T1000 (cell line): ENCODE results near the gene CYS1.
"Not testable (repeated sequence)": the region's sequence is repeated elsewhere in the genome, so short reads cannot be mapped to it uniquely, and the experiment has no call there.

Experiments
- DNase-seq: peaks from one replicate; lab custom pipeline; 2025; ENCODE audit warnings: mixed read lengths; lab: John Stamatoyannopoulos, UW

Gene CYS1

GRCh38 chr2:10079870-10080535 lies at the start of gene CYS1:
TSS of gene CYS1 (minus strand) at chr2:10080411. CDS start at chr2:10080223, 188 bp downstream.
- DNase-seq: no peak

- DNase-seq: no peak
Measured at GRCh38 chr2:10129490-10129889, 49.3 kb upstream of the CYS1 start.

- DNase-seq: no peak
Measured at GRCh38 chr2:10128420-10128819, 48.2 kb upstream of the CYS1 start.

- no peak for DNase-seq
Measured at GRCh38 chr2:10126632-10127026, 46.4 kb upstream of the CYS1 start.

- no peak for DNase-seq
Measured at GRCh38 chr2:10125842-10126631, 45.8 kb upstream of the CYS1 start.

GRCh38 chr2:10124538-10125045 lies 44.4 kb upstream of the CYS1 start:
- DNase-seq: no peak

- no peak for DNase-seq
Measured at GRCh38 chr2:10123281-10123680, 43.1 kb upstream of the CYS1 start.

GRCh38 chr2:10122500-10123280 lies 42.5 kb upstream of the CYS1 start, which contains the start of gene RRM2:
TSS of gene RRM2 (plus strand) at chr2:10122739. CDS start at chr2:10122799, 60 bp downstream.
- peak; percentile 91 for DNase-seq

- DNase-seq: no peak
Measured at GRCh38 chr2:10120877-10121574, 40.8 kb upstream of the CYS1 start.

- peak; percentile 83 for DNase-seq
Measured at GRCh38 chr2:10120158-10120876, 40.1 kb upstream of the CYS1 start.

GRCh38 chr2:10119601-10120157 lies 39.5 kb upstream of the CYS1 start:
- no peak for DNase-seq

- no peak for DNase-seq
Measured at GRCh38 chr2:10119027-10119325, 38.8 kb upstream of the CYS1 start.

GRCh38 chr2:10109311-10109710 lies 29.1 kb upstream of the CYS1 start:
- DNase-seq: no peak

GRCh38 chr2:10104906-10105305 lies 24.7 kb upstream of the CYS1 start:
- DNase-seq: not testable (repeated sequence)

- no peak for DNase-seq
Measured at GRCh38 chr2:10103179-10103578, 23.0 kb upstream of the CYS1 start.

- DNase-seq: no peak
Measured at GRCh38 chr2:10101491-10101890, 21.3 kb upstream of the CYS1 start.

- no peak for DNase-seq
Measured at GRCh38 chr2:10097352-10098148, 17.3 kb upstream of the CYS1 start.

GRCh38 chr2:10096641-10097040 lies 16.4 kb upstream of the CYS1 start:
- no peak for DNase-seq

GRCh38 chr2:10095175-10095574 lies 15.0 kb upstream of the CYS1 start:
- no peak for DNase-seq

GRCh38 chr2:10094271-10094814 lies 14.1 kb upstream of the CYS1 start:
- DNase-seq: no peak
